ENCODE measurements around the gene IL3. TPM values are rescaled to one million over a fixed set of nuclear protein-coding genes. Genes with fewer than 3 reads are reported as not detected.

IL3 gene
- total RNA-seq, 3 donors from 2014 or later: not detected

DNA sequence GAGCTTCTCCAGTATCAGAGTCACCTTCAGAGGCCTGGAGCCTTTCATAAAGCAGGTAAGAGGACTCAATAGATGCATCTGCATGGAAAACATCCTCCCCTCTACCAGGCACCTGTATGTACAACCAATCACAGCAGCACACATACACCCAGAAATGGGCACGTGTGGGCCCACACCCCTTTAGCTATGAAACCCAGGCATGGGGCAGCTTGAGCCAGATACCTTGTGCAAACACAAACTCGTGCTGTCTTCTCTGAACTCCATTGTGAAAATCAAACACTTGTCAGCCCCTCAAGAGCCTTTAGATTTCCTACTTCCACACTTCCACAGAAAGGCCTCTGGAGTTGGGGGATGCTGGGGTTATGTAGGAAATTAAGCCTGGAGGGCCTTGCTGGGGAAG, 12.1 kb downstream of the IL3 start:
- ATAC-seq: no peak
- Histone ChIP-seq H3K36me3 (ENCODE audit: low read depth) (no peaks in the 10 kb centered on the region), H3K4me3 (no peak overlapping the region), H3K9me3 (no peaks in the 10 kb centered on the region), H3K4me1 (ENCODE audit: low read depth) (no peaks in the 10 kb centered on the region)
- TF ChIP-seq, protein P1, sequence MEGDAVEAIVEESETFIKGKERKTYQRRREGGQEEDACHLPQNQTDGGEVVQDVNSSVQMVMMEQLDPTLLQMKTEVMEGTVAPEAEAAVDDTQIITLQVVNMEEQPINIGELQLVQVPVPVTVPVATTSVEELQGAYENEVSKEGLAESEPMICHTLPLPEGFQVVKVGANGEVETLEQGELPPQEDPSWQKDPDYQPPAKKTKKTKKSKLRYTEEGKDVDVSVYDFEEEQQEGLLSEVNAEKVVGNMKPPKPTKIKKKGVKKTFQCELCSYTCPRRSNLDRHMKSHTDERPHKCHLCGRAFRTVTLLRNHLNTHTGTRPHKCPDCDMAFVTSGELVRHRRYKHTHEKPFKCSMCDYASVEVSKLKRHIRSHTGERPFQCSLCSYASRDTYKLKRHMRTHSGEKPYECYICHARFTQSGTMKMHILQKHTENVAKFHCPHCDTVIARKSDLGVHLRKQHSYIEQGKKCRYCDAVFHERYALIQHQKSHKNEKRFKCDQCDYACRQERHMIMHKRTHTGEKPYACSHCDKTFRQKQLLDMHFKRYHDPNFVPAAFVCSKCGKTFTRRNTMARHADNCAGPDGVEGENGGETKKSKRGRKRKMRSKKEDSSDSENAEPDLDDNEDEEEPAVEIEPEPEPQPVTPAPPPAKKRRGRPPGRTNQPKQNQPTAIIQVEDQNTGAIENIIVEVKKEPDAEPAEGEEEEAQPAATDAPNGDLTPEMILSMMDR (IDR thresholded peaks at IDR 0.05): no peak
- DNase-seq: no peak
- intact Hi-C loops (cut with DNase I, micrococcal nuclease): no loop called here

DNA sequence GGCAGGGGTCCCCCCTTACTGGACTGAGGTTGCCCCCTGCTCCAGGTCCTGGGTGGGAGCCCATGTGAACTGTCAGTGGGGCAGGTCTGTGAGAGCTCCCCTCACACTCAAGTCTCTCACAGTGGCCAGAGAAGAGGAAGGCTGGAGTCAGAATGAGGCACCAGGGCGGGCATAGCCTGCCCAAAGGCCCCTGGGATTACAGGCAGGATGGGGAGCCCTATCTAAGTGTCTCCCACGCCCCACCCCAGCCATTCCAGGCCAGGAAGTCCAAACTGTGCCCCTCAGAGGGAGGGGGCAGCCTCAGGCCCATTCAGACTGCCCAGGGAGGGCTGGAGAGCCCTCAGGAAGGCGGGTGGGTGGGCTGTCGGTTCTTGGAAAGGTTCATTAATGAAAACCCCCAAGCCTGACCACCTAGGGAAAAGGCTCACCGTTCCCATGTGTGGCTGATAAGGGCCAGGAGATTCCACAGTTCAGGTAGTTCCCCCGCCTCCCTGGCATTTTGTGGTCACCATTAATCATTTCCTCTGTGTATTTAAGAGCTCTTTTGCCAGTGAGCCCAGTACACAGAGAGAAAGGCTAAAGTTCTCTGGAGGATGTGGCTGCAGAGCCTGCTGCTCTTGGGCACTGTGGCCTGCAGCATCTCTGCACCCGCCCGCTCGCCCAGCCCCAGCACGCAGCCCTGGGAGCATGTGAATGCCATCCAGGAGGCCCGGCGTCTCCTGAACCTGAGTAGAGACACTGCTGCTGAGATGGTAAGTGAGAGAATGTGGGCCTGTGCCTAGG, 13.0 kb downstream of the IL3 start, which contains the start of gene CSF2:
CSF2 (plus strand) TSS at position 559 of the 783 bp plus-strand sequence; CDS start at position 594, 35 bp downstream.
- no peak for DNase-seq
- intact Hi-C loops (cut with DNase I, micrococcal nuclease): no loop called here
- no peaks in the 10 kb centered on the region for H3K4me1 ChIP-seq (ENCODE audit: low read depth)
- H3K36me3 ChIP-seq (ENCODE audit: low read depth): no peaks in the 10 kb centered on the region
- peak; percentile 30 for ATAC-seq
- no peaks in the 10 kb centered on the region for H3K9me3 ChIP-seq
- H3K4me3 ChIP-seq: no peak within 1 kb of the TSS
- TF ChIP-seq, protein P1 (IDR thresholded peaks at IDR 0.05): no peak

DNA sequence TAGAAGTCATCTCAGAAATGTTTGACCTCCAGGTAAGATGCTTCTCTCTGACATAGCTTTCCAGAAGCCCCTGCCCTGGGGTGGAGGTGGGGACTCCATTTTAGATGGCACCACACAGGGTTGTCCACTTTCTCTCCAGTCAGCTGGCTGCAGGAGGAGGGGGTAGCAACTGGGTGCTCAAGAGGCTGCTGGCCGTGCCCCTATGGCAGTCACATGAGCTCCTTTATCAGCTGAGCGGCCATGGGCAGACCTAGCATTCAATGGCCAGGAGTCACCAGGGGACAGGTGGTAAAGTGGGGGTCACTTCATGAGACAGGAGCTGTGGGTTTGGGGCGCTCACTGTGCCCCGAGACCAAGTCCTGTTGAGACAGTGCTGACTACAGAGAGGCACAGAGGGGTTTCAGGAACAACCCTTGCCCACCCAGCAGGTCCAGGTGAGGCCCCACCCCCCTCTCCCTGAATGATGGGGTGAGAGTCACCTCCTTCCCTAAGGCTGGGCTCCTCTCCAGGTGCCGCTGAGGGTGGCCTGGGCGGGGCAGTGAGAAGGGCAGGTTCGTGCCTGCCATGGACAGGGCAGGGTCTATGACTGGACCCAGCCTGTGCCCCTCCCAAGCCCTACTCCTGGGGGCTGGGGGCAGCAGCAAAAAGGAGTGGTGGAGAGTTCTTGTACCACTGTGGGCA, 13.8 kb downstream of the IL3 start:
- intact Hi-C loops (cut with DNase I, micrococcal nuclease): no loop called here
- no peak overlapping the region for H3K4me3 ChIP-seq

DNA sequence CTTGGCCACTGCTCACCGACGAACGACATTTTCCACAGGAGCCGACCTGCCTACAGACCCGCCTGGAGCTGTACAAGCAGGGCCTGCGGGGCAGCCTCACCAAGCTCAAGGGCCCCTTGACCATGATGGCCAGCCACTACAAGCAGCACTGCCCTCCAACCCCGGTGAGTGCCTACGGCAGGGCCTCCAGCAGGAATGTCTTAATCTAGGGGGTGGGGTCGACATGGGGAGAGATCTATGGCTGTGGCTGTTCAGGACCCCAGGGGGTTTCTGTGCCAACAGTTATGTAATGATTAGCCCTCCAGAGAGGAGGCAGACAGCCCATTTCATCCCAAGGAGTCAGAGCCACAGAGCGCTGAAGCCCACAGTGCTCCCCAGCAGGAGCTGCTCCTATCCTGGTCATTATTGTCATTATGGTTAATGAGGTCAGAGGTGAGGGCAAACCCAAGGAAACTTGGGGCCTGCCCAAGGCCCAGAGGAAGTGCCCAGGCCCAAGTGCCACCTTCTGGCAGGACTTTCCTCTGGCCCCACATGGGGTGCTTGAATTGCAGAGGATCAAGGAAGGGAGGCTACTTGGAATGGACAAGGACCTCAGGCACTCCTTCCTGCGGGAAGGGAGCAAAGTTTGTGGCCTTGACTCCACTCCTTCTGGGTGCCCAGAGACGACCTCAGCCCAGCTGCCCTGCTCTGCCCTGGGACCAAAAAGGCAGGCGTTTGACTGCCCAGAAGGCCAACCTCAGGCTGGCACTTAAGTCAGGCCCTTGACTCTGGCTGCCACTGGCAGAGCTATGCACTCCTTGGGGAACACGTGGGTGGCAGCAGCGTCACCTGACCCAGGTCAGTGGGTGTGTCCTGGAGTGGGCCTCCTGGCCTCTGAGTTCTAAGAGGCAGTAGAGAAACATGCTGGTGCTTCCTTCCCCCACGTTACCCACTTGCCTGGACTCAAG, 14.6 kb downstream of the IL3 start:
- Histone ChIP-seq H3K4me1 (ENCODE audit: low read depth) (no peaks in the 10 kb centered on the region), H3K4me3 (no peak overlapping the region), H3K9me3 (no peaks in the 10 kb centered on the region), H3K36me3 (ENCODE audit: low read depth) (no peaks in the 10 kb centered on the region)
- intact Hi-C loops (cut with DNase I, micrococcal nuclease): no loop called here
- peak; percentile 31 for ATAC-seq
- DNase-seq: no peak
- TF ChIP-seq, protein P1 (IDR thresholded peaks at IDR 0.05): no peak

More for the DNA sequence above, 13.8 kb downstream of the IL3 start:
- Histone ChIP-seq H3K9me3 (no peaks in the 10 kb centered on the region), H3K36me3 (ENCODE audit: low read depth) (no peaks in the 10 kb centered on the region), H3K4me1 (ENCODE audit: low read depth) (no peaks in the 10 kb centered on the region)
- peak; percentile 6 for ATAC-seq
- DNase-seq: no peak
- TF ChIP-seq, protein P1 (IDR thresholded peaks at IDR 0.05): no peak

DNA sequence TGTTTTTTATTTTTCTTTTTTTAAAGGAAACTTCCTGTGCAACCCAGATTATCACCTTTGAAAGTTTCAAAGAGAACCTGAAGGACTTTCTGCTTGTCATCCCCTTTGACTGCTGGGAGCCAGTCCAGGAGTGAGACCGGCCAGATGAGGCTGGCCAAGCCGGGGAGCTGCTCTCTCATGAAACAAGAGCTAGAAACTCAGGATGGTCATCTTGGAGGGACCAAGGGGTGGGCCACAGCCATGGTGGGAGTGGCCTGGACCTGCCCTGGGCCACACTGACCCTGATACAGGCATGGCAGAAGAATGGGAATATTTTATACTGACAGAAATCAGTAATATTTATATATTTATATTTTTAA, 15.2 kb downstream of the IL3 start:
- H3K4me3 ChIP-seq: no peak overlapping the region
- no peaks in the 10 kb centered on the region for H3K9me3 ChIP-seq
- intact Hi-C loops (cut with DNase I, micrococcal nuclease): no loop called here
- no peaks in the 10 kb centered on the region for H3K4me1 ChIP-seq (ENCODE audit: low read depth)
- TF ChIP-seq, protein P1 (IDR thresholded peaks at IDR 0.05): no peak
- DNase-seq (no peak), ATAC-seq (no peak)
- no peaks in the 10 kb centered on the region for H3K36me3 ChIP-seq (ENCODE audit: low read depth)
